ENCODE measurements around the gene ALKBH6.

Gene ALKBH6

DNA sequence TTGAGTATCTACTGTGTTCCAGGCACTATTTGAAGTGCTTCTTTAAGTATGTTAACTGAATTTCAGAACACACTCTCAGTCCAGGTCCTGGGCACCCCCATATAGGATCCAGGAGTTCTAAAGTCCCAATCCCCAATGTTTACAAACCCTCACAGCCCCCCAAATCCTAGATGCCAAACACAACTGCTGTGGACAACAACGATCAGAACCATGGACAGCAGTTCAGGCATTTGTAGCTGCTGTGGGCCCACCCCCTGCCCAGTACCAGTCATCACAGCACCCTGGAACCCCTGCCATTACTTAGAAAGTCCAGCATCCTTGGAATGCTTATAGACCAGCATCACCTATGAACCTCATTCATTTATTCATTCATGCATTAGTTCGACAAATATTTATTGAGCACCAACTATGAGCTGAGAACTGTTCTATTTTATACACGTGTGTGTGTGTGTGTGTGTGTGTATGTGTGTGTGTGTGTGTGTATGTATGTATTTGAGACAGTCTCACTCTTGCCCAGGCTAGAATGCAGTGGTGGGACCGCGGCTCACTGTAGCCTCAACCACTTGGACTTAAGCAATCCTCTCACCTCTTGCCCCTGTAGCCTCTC lies 38.3 kb downstream of the ALKBH6 start:
- H3K4me3 ChIP-seq (replicated peaks; ENCODE audit: low read depth, low read length), result no peak overlapping the region
- DNase-seq (ENCODE audit: extremely low read depth, low read depth), result no peak
- TF ChIP-seq, protein P1, sequence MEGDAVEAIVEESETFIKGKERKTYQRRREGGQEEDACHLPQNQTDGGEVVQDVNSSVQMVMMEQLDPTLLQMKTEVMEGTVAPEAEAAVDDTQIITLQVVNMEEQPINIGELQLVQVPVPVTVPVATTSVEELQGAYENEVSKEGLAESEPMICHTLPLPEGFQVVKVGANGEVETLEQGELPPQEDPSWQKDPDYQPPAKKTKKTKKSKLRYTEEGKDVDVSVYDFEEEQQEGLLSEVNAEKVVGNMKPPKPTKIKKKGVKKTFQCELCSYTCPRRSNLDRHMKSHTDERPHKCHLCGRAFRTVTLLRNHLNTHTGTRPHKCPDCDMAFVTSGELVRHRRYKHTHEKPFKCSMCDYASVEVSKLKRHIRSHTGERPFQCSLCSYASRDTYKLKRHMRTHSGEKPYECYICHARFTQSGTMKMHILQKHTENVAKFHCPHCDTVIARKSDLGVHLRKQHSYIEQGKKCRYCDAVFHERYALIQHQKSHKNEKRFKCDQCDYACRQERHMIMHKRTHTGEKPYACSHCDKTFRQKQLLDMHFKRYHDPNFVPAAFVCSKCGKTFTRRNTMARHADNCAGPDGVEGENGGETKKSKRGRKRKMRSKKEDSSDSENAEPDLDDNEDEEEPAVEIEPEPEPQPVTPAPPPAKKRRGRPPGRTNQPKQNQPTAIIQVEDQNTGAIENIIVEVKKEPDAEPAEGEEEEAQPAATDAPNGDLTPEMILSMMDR (IDR thresholded peaks at IDR 0.05; ENCODE audit: low read depth, low read length, missing control alignments), result no peak

DNA sequence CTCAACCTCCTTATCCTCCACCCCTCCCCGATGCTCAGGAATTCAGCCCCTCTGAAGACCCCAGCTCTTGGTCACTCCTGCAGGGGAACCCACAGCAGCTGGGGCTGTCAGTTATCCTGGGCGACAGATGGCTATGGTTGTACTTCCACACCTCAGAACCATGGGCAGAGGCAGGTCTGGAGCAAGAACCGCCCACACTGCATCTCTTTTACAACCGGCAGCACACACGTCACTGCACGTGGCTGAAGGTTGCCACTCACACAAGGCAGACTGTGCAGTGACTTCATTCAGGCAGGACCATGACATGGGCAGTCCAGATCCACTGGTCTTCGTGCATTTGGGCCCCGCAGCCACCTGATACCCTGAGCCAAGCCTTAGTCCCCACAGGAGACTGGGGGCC lies 40.5 kb downstream of the ALKBH6 start:
- no peak overlapping the region for H3K4me3 ChIP-seq (replicated peaks; ENCODE audit: low read depth, low read length)
- no peak for DNase-seq (ENCODE audit: extremely low read depth, low read depth)
- TF ChIP-seq, protein P1 (IDR thresholded peaks at IDR 0.05; ENCODE audit: low read depth, low read length, missing control alignments), result no peak

DNA sequence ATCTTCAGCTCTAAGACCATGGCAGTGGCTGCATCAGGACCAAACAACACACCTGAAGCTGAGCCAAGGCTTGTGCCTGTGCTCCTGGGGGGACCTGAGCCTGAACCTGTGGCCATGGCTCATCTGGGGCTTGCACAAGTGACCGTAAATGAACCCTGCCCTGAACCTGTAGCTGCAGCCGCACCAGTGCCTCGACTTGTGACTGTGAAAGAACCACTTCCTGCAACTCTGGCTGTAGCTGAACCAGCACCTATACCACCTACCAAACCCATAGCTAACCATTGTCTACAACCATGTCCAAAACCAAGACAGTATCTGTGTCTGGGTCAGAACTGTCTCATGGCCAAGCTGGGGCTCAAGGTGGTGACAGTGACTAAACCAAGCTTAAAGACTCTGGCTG lies 47.2 kb downstream of the ALKBH6 start:
- no peak overlapping the region for H3K4me3 ChIP-seq (replicated peaks; ENCODE audit: low read depth, low read length)
- TF ChIP-seq, protein P1 (IDR thresholded peaks at IDR 0.05; ENCODE audit: low read depth, low read length, missing control alignments), result no peak

DNA sequence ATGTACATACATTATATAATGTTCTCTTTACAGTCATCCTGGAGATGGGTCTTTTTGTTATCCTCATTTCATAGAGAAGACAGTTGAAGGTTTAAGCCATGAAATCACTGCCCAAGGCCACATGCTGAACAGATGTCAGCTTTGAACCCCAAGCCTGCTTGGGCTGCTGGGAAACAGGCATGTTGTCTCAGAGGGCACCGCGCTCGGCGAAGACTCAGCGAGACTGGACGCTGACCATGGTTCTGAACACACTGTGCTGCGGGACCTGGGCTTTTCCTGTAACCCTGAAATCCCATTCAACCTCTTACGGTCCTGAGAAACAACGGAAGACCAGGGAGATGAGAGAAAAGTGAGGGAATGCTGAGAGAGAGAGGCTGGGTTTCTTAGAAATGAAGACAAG lies 50.5 kb downstream of the ALKBH6 start:
- no peak overlapping the region for H3K4me3 ChIP-seq (replicated peaks; ENCODE audit: low read depth, low read length)
- TF ChIP-seq, protein P1 (IDR thresholded peaks at IDR 0.05; ENCODE audit: low read depth, low read length, missing control alignments), result no peak
- DNase-seq (ENCODE audit: extremely low read depth, low read depth), result peak; percentile 62

More for the DNA sequence above, 47.2 kb downstream of the ALKBH6 start:
- no peak for DNase-seq (ENCODE audit: extremely low read depth, low read depth)

DNA sequence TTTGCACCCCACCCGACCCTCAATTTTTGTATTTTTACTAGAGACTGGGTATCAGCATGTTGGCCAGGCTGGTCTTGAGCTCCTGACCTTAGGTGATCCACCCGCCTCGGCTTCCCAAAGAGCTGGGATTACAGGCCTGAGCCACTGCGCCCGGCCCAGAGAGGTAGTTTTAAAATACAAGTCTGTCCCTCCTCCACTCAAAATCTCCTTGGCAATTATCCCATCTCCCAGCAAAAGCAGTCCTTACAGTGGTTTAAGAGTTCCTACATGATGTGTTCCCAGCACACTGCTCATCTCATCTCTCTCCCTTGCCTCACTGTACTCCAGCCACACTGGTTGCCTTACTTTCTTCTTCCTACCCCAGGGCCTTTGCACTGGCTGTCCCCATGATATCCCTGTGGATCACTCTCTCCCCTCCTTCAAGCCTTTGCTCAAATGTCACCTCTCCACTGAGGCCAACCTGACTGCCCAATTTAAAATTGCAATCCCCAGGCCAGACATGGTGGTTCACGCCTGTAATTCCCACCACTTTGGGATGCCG lies 53.5 kb downstream of the ALKBH6 start:
- no peak overlapping the region for H3K4me3 ChIP-seq (replicated peaks; ENCODE audit: low read depth, low read length)
- TF ChIP-seq, protein P1 (IDR thresholded peaks at IDR 0.05; ENCODE audit: low read depth, low read length, missing control alignments), result no peak
- no peak for DNase-seq (ENCODE audit: extremely low read depth, low read depth)

DNA sequence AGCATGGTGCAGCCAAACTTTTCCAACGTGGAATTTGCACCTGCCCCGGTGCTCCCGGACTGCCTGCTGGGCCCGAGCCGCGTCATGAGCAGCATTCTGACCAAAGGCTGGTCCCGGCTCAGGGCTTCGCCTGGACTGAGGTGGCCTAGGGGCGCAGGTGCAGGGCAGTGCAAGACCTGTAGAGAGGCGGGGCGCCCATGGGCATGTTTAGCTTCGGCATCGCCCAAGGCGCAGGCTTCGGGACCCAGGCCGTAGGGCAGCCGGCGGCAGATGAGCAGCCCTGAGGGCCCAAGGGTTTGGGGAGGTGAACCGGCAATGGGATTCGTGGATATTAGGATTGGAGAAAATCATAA lies 54.1 kb downstream of the ALKBH6 start:
- DNase-seq (ENCODE audit: extremely low read depth, low read depth), result no peak
- H3K4me3 ChIP-seq (replicated peaks; ENCODE audit: low read depth, low read length), result no peak overlapping the region
- TF ChIP-seq, protein P1 (IDR thresholded peaks at IDR 0.05; ENCODE audit: low read depth, low read length, missing control alignments), result no peak

All from HFF-Myc (cell line).